H1 (cell line): ENCODE measurements around the gene PCDH9. TPM values are rescaled to one million over a fixed set of nuclear protein-coding genes. Genes with fewer than 3 reads are reported as not detected.

Source experiments
- CTCF ChIA-PET: fragments of 300-600 bp; sonication (Branson Sonifier 250); formaldehyde crosslinking; loops from one replicate; lab custom pipeline; 2021; ENCODE audit not compliant: partially characterized antibody; lab: Charles Lee
- POLR2A ChIA-PET: fragments of 300-600 bp; sonication (Branson Sonifier 250); formaldehyde crosslinking; loops from one replicate; lab custom pipeline; 2021; ENCODE audit warnings: inconsistent platforms; ENCODE audit not compliant: partially characterized antibody; lab: Charles Lee
- DNase-seq, 2 experiments: peaks; one replicate each; pipeline versions ENCODE4 v3.0.0 to v3.0.0-alpha.2; 2010 to 2022; ENCODE audit warnings: low spot score in 2 of 2, low read depth in 1 of 2, mixed read lengths in 1 of 2
- FAIRE-seq: peaks from 2 replicates; lab custom pipeline; 2011; peaks lifted over from hg19 to GRCh38; lab: Jason Lieb, UNC
- H2AFZ ChIP-seq: 2 replicates; pipeline ENCODE4 v1.8.1; 2012; ENCODE audit warnings: low read length, inconsistent platforms
- H2AK5ac ChIP-seq: 2 replicates; pipeline ENCODE4 v1.6.1; 2013; ENCODE audit warnings: low read depth, low read length
- H2BK120ac ChIP-seq: replicated peaks from 2 replicates; pipeline ENCODE3; 2013; ENCODE audit warnings: low read depth, low read length, inconsistent platforms
- H2BK12ac ChIP-seq: 2 replicates; pipeline ENCODE4 v1.6.1; 2013; ENCODE audit warnings: low read depth, low read length
- H2BK15ac ChIP-seq: 2 replicates; pipeline ENCODE4 v1.6.1; 2013; ENCODE audit warnings: low read length
- H2BK20ac ChIP-seq: 2 replicates; pipeline ENCODE4 v1.6.1; 2013; ENCODE audit warnings: low read length
- H2BK5ac ChIP-seq: 2 replicates; pipeline ENCODE4 v1.6.1; 2013; ENCODE audit warnings: low read depth, low read length
- H3K14ac ChIP-seq: 2 replicates; pipeline ENCODE4 v1.6.1; 2013; ENCODE audit warnings: inconsistent platforms; ENCODE audit not compliant: insufficient read length
- H3K18ac ChIP-seq: 2 replicates; pipeline ENCODE4 v1.6.1; 2013; ENCODE audit warnings: low read length; ENCODE audit errors: extremely low read depth
- H3K23ac ChIP-seq: 2 replicates; pipeline ENCODE4 v1.6.1; 2013; ENCODE audit warnings: inconsistent platforms; ENCODE audit not compliant: insufficient read length
- H3K23me2 ChIP-seq: 2 replicates; pipeline ENCODE4 v1.6.1; 2013; ENCODE audit warnings: low read depth, low read length
- H3K27ac ChIP-seq: 2 replicates; pipeline ENCODE4 v1.6.1; 2011; ENCODE audit warnings: low read depth, low read length, inconsistent platforms
- H3K27me3 ChIP-seq, 4 experiments: replicated peaks in 1 of 4; 1 replicate in 1 of 4; 2 replicates in 3 of 4; pipeline versions ENCODE4 v1.6.1 to v1.8.1; 2011 to 2013; ENCODE audit warnings: low read length in 3 of 4, mild to moderate bottlenecking in 3 of 4, inconsistent platforms in 2 of 4, mixed read lengths in 2 of 4, moderate library complexity in 1 of 4; ENCODE audit not compliant: control insufficient read depth in 3 of 4, insufficient read depth in 3 of 4; ENCODE audit errors: extremely low read depth in 1 of 4
- H3K36me3 ChIP-seq, 4 experiments: 2 replicates each; pipeline versions ENCODE4 v1.6.1 to v1.8.1; 2011 to 2013; ENCODE audit warnings: mild to moderate bottlenecking in 4 of 4, low read length in 3 of 4, moderate library complexity in 2 of 4, control low read depth in 1 of 4, inconsistent platforms in 1 of 4; ENCODE audit not compliant: insufficient read depth in 4 of 4, control insufficient read depth in 2 of 4
- H3K4ac ChIP-seq: replicated peaks from 2 replicates; pipeline ENCODE3; 2013; ENCODE audit warnings: low read length, low read depth, mixed read lengths, inconsistent platforms; ENCODE audit not compliant: insufficient read length
- H3K4me1 ChIP-seq, 4 experiments: replicated peaks in 1 of 4; 1 replicate in 1 of 4; 2 replicates in 3 of 4; pipeline versions ENCODE4 v1.6.1 to v1.8.1; 2011 to 2013; ENCODE audit warnings: low read length in 3 of 4, inconsistent platforms in 2 of 4, mixed read lengths in 1 of 4; ENCODE audit not compliant: insufficient read depth in 4 of 4, control insufficient read depth in 3 of 4
- H3K4me2 ChIP-seq, 2 experiments: 2 replicates each; pipeline versions ENCODE4 v1.6.1 to v1.8.1; 2011 to 2013; ENCODE audit warnings: low read depth in 2 of 2, low read length in 2 of 2, control low read depth in 1 of 2, inconsistent platforms in 1 of 2, mild to moderate bottlenecking in 1 of 2; ENCODE audit not compliant: insufficient read depth in 1 of 2
- H3K4me3 ChIP-seq, 4 experiments: fragments of 200-600, 300-600 bp in 1 of 4; sonication (generic), shearing (Covaris generic), sonication (Bioruptor Twin) in 1 of 4; 2 replicates each; pipeline versions ENCODE4 v1.5.1 to v1.8.1; 2011 to 2016; ENCODE audit warnings: low read length in 4 of 4, low read depth in 3 of 4, control low read depth in 2 of 4, inconsistent platforms in 2 of 4, mild to moderate bottlenecking in 2 of 4, mixed read lengths in 1 of 4, moderate library complexity in 1 of 4; ENCODE audit not compliant: insufficient read depth in 2 of 4; ENCODE audit errors: extremely low read depth in 1 of 4
- H3K56ac ChIP-seq: replicated peaks from 2 replicates; pipeline ENCODE3; 2013; ENCODE audit warnings: low read depth, mild to moderate bottlenecking, mixed read lengths, low read length, inconsistent platforms; ENCODE audit not compliant: insufficient read length
- H3K79me1 ChIP-seq: 2 replicates; pipeline ENCODE4 v1.6.1; 2013; ENCODE audit warnings: low read depth, low read length, control low read depth
- H3K79me2 ChIP-seq, 2 experiments: 2 replicates each; pipeline versions ENCODE4 v1.6.1 to v1.8.1; 2012 to 2013; ENCODE audit warnings: low read length in 2 of 2, mild to moderate bottlenecking in 2 of 2, inconsistent platforms in 1 of 2; ENCODE audit not compliant: insufficient read depth in 2 of 2, control insufficient read depth in 1 of 2
- H3K9ac ChIP-seq, 4 experiments: replicated peaks in 1 of 4; 1 replicate in 1 of 4; 2 replicates in 3 of 4; pipeline versions ENCODE4 v1.6.1 to v1.8.1; 2011 to 2013; ENCODE audit warnings: low read depth in 3 of 4, low read length in 3 of 4, control low read depth in 2 of 4, mild to moderate bottlenecking in 2 of 4, moderate library complexity in 2 of 4, inconsistent platforms in 1 of 4; ENCODE audit errors: extremely low read depth in 1 of 4
- H3K9me3 ChIP-seq, 2 experiments: 2 replicates each; pipeline versions ENCODE4 v1.6.1 to v1.8.1; 2012 to 2013; ENCODE audit warnings: mild to moderate bottlenecking in 2 of 2, moderate library complexity in 2 of 2, control low read depth in 1 of 2, inconsistent platforms in 1 of 2, low read depth in 1 of 2, low read length in 1 of 2, mixed read lengths in 1 of 2; ENCODE audit not compliant: insufficient read depth in 2 of 2
- H4K20me1 ChIP-seq, 2 experiments: replicated peaks in 1 of 2; 2 replicates each; pipeline versions ENCODE3 to v1.8.1; 2011 to 2013; ENCODE audit warnings: inconsistent platforms in 2 of 2, low read length in 2 of 2, mild to moderate bottlenecking in 1 of 2; ENCODE audit not compliant: insufficient read depth in 2 of 2, control insufficient read depth in 1 of 2
- H4K5ac ChIP-seq: 2 replicates; pipeline ENCODE4 v1.6.1; 2013; ENCODE audit warnings: low read length, low read depth, mixed read lengths, inconsistent platforms; ENCODE audit not compliant: insufficient read length
- H4K8ac ChIP-seq: 2 replicates; pipeline ENCODE4 v1.8.0; 2013; ENCODE audit warnings: mild to moderate bottlenecking, moderate library complexity, low read length, inconsistent platforms; ENCODE audit not compliant: insufficient read depth; ENCODE audit errors: extremely low read depth
- H4K91ac ChIP-seq: replicated peaks from 2 replicates; pipeline ENCODE3; 2013; ENCODE audit warnings: low read length, mixed read lengths, inconsistent platforms; ENCODE audit not compliant: insufficient read length
- CEBPB ChIP-seq: IDR thresholded peaks from 2 replicates; pipeline ENCODE4 v1.6.1; 2012; ENCODE audit warnings: low read depth, low read length
- CHD1 ChIP-seq: IDR thresholded peaks from 2 replicates; pipeline ENCODE4 v1.6.1; 2012; ENCODE audit warnings: low read depth, low read length, improper control_type of control experiment
- EGR1 ChIP-seq: IDR thresholded peaks from 2 replicates; pipeline ENCODE4 v1.6.1; 2011; ENCODE audit warnings: low read depth, low read length, borderline replicate concordance
- EP300 ChIP-seq, 2 experiments: IDR thresholded peaks; 1 replicate in 1 of 2; 2 replicates in 1 of 2; pipeline ENCODE4 v1.6.1; 2011 to 2012; ENCODE audit warnings: low read depth in 2 of 2, low read length in 2 of 2, mild to moderate bottlenecking in 2 of 2, borderline replicate concordance in 1 of 2, inconsistent platforms in 1 of 2, moderate library complexity in 1 of 2
- FOSL1 ChIP-seq: IDR thresholded peaks from 2 replicates; pipeline ENCODE4 v1.6.1; 2011; ENCODE audit warnings: mild to moderate bottlenecking, low read depth, low read length, moderate library complexity; ENCODE audit not compliant: insufficient read depth
- HDAC2 ChIP-seq, 2 experiments: fragments of 300-600 bp in 1 of 2; sonication (generic) in 1 of 2; IDR thresholded peaks; 2 replicates each; pipeline ENCODE4 v1.6.1; 2011 to 2012; ENCODE audit warnings: low read depth in 2 of 2, low read length in 2 of 2, mild to moderate bottlenecking in 2 of 2, moderate library complexity in 2 of 2, borderline replicate concordance in 1 of 2, inconsistent platforms in 1 of 2
- NRF1 ChIP-seq: IDR thresholded peaks from 2 replicates; pipeline ENCODE4 v1.6.1; 2011; ENCODE audit warnings: mild to moderate bottlenecking, low read depth, low read length, improper control_type of control experiment
- POLR2A ChIP-seq, 2 experiments: IDR thresholded peaks; 1 replicate in 1 of 2; 2 replicates in 1 of 2; pipeline ENCODE4 v1.6.1; 2011; ENCODE audit warnings: low read depth in 2 of 2, low read length in 2 of 2, mild to moderate bottlenecking in 2 of 2; ENCODE audit errors: control extremely low read depth in 1 of 2
- POLR2AphosphoS5 ChIP-seq: IDR thresholded peaks from 2 replicates; pipeline ENCODE4 v1.6.1; 2011; ENCODE audit warnings: low read depth, low read length
- RAD21 ChIP-seq, 2 experiments: IDR thresholded peaks in 1 of 2; conservative IDR thresholded peaks in 1 of 2; 2 replicates each; pipeline ENCODE4 v1.6.1; 2011; ENCODE audit warnings: low read depth in 2 of 2, low read length in 2 of 2, improper control_type of control experiment in 1 of 2, inconsistent platforms in 1 of 2, mild to moderate bottlenecking in 1 of 2, moderate library complexity in 1 of 2
- RXRA ChIP-seq: IDR thresholded peaks from 2 replicates; pipeline ENCODE4 v1.6.1; 2011; ENCODE audit warnings: low read depth, mild to moderate bottlenecking, low read length, moderate library complexity; ENCODE audit not compliant: insufficient read depth
- SIX5 ChIP-seq: IDR thresholded peaks from 2 replicates; pipeline ENCODE4 v1.6.1; 2011; ENCODE audit warnings: mild to moderate bottlenecking, low read depth, low read length
- SP2 ChIP-seq: IDR thresholded peaks from 2 replicates; pipeline ENCODE4 v1.6.1; 2012; ENCODE audit warnings: mild to moderate bottlenecking, low read length, inconsistent platforms
- TBP ChIP-seq: IDR thresholded peaks from 2 replicates; pipeline ENCODE4 v1.6.1; 2011; ENCODE audit warnings: low read depth, low read length, improper control_type of control experiment
- TEAD4 ChIP-seq: IDR thresholded peaks from 2 replicates; pipeline ENCODE4 v1.6.1; 2012; ENCODE audit warnings: low read depth, low read length, inconsistent platforms, mixed read lengths
- ZNF274 ChIP-seq: IDR thresholded peaks from 2 replicates; pipeline ENCODE4 v1.7.0; 2012; ENCODE audit warnings: low read length, borderline replicate concordance; ENCODE audit errors: extremely low read depth
- WGBS, 2 experiments: shearing (Covaris generic) in 1 of 2; methylation state at CpG; one replicate each; pipeline versions ENCODE4 v1.1.6 to v1.1.7; 2013 to 2015; ENCODE audit warnings: low lambda C conversion rate in 2 of 2, mixed read lengths in 2 of 2, inconsistent platforms in 1 of 2, low coverage in 1 of 2, missing lambda C conversion rate in 1 of 2; ENCODE audit not compliant: insufficient replicate concordance in 2 of 2, insufficient coverage in 1 of 2, insufficient read length in 1 of 2; ENCODE audit errors: extremely low coverage in 1 of 2, missing lambda C conversion rate in 1 of 2; 5-methylcytosine and 5-hydroxymethylcytosine counted together
- polyA plus RNA-seq, 7 experiments: library from polyadenylated mRNA; depleted of rRNA in 3 of 7; stranded (reverse) in 5 of 7; unstranded in 2 of 7; fragments of >200 nt in 5 of 7; fragments of 200-250 nt in 2 of 7; gene quantifications; 1 replicate in 5 of 7; 2 replicates in 1 of 7; 4 replicates in 1 of 7; pipeline versions ENCODE4 v1.2.1 to v1.2.3, GENCODE V29; 2011 to 2013; ENCODE audit warnings: missing spikeins in 2 of 7, mixed read lengths in 2 of 7
- total RNA-seq: library from RNA; stranded (reverse); fragmentation: NEBNext Ultra II Directional; extraction: Animal tissue kit (Norgen Biotek cat#: 25700); gene quantifications from 2 replicates; pipeline ENCODE4 v1.2.1, GENCODE V29; 2021

Gene PCDH9
- total and polyA plus RNA-seq, 2 of the 8 experiments (the other 6 are each of a cell fraction or from before 2014, with no cell fraction given): 0.12 to 0.60 TPM

GRCh38 chr13:66402066-66402465, 828.1 kb downstream of the PCDH9 start:
- POLR2A ChIA-PET: no interaction called here
- CTCF ChIA-PET: no interaction called here
- no peak overlapping the region for H3K4me2 ChIP-seq
- no peak for FAIRE-seq
- no peaks in the 10 kb centered on the region for H3K23me2 ChIP-seq
- H2BK20ac ChIP-seq: no peak overlapping the region
- H3K36me3 ChIP-seq: no peaks in the 10 kb centered on the region
- H3K18ac ChIP-seq: no peak overlapping the region
- H4K20me1 ChIP-seq: no peaks in the 10 kb centered on the region
- no peak overlapping the region for H3K14ac ChIP-seq
- H4K5ac ChIP-seq: no peak overlapping the region
- H3K9ac ChIP-seq: no peak overlapping the region
- H2BK12ac ChIP-seq: no peak overlapping the region
- H3K27ac ChIP-seq: no peak overlapping the region
- H3K79me1 ChIP-seq: no peaks in the 10 kb centered on the region
- H2BK5ac ChIP-seq: no peak overlapping the region
- H2BK120ac ChIP-seq: no peak overlapping the region
- no peak overlapping the region for H2AFZ ChIP-seq
- no peak overlapping the region for H2BK15ac ChIP-seq
- H3K4me1 ChIP-seq: no peaks in the 10 kb centered on the region
- no peak for DNase-seq
- H4K8ac ChIP-seq: no peak overlapping the region
- H3K27me3 ChIP-seq: no peaks in the 10 kb centered on the region
- H3K56ac ChIP-seq: no peak overlapping the region
- H3K4ac ChIP-seq: no peak overlapping the region
- H2AK5ac ChIP-seq: no peak overlapping the region
- H4K91ac ChIP-seq: no peak overlapping the region
- H3K23ac ChIP-seq: no peak overlapping the region
- H3K4me3 ChIP-seq: no peak overlapping the region
- 90% methylated on average over 1 of the region's 1 CpG; no CpG with 5 or more reads in 1 of the 2 experiments for WGBS, 2 experiments
- no peaks in the 10 kb centered on the region for H3K9me3 ChIP-seq
- H3K79me2 ChIP-seq: no peaks in the 10 kb centered on the region
- TF ChIP-seq SIX5 (no peak), EGR1 (no peak), FOSL1 (no peak), SP2 (no peak), CHD1 (no peak), RXRA (no peak), POLR2A (IDR thresholded peaks at IDR 0.05; ENCODE audit: control extremely low read depth in 1 of 2, low read depth in 2 of 2, low read length in 2 of 2) (no peak), POLR2AphosphoS5 (no peak), ZNF274 (no peak), RAD21 (IDR thresholded peaks at IDR 0.05 in 1 of 2, conservative IDR thresholded peaks at IDR 0.05 in 1 of 2; ENCODE audit: low read depth in 2 of 2, low read length in 2 of 2) (no peak), TEAD4 (no peak), CEBPB (no peak), EP300 (IDR thresholded peaks at IDR 0.05; ENCODE audit: borderline replicate concordance in 1 of 2, low read depth in 2 of 2, low read length in 2 of 2) (no peak), TBP (no peak), HDAC2 (IDR thresholded peaks at IDR 0.05; ENCODE audit: borderline replicate concordance in 1 of 2, low read depth in 2 of 2, low read length in 2 of 2) (no peak), NRF1 (no peak)
